Putamen (tissue), 1 donor: ENCODE results near the gene ADCY5.
A peak's percentile ranks its signal among the peaks of the same experiment; 100 is the strongest.

ENCODE experiments used
- DNase-seq: peaks from one replicate; pipeline ENCODE4 v3.0.0-alpha.2; 2016; ENCODE audit warnings: low spot score

The ADCY5 gene

DNA sequence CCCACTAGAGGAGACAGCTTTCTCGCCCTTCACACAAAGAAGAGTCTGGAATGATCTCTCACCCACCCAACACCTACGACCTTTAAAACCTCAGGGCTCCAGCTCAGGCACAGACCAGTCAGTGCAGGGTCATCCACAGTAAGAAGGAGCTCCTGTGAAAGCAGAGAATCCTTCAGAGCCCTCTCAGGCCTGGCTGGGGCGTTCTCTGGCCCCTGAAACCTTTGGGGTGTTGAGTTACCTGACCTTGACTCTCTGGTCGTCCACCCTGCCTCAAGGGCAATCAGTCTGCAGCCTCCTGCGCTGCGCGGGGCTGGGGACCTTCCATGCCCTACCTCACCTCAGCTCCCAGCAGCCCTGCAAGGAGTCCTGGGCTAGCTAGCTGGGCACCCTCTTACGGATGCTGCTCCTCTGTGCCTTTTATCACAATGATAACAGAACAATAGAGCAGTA lies 106.2 kb downstream of the ADCY5 start:
- no peak for DNase-seq

DNA sequence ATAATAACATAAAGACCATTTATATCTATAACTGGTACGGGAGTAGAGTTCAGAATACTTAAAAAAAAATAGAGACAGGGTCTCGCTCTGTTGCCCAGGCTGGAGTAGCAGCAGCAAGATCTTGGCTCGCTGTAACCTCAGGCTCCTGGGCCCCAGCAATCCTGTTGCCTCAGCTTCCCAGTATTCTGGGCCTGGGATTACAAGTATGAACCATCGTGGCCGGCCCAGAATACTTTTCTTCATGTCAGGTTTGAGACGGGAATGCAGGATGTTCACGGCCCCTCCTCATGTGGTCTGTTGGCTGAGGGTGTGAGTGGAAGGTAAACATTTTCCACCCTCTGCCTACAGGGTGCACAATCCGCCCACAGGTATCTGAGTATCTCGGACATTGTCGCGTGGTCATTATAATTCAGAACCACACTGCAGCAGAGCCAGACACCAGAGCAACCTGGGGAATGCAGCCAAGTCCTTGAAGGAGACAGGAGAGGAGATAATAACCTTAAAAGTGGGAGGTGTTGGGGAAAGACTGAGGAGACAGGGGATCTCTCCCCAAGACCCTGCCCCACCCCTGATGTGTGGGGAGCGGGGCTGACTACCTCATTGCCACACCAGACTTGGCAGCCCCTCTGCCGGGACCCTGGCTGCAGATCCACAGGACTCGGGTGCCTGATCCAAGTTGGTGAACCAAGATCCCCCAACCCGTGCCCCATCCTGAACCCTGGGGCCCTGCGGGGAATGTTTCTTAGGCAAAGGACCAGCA lies 106.8 kb downstream of the ADCY5 start:
- no peak for DNase-seq

DNA sequence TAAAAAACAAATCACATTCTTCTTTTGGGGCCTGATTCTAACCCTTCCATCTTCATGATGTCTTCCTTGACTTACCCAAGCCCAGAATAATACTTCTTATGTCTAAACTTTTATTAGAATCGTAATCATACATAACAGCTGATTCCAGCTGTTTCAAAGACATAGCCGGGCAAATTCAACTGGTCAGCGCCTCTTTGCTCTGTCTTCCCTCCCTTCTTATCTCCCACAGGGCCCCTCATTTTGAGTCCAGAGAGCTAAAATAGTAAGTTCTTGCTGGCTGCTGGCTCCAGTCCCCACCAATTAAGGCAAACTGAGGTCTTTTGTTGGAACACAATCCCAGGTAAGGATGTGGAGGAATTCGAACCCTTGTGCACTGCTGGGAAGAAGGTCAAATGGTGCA lies 108.6 kb downstream of the ADCY5 start:
- no peak for DNase-seq

DNA sequence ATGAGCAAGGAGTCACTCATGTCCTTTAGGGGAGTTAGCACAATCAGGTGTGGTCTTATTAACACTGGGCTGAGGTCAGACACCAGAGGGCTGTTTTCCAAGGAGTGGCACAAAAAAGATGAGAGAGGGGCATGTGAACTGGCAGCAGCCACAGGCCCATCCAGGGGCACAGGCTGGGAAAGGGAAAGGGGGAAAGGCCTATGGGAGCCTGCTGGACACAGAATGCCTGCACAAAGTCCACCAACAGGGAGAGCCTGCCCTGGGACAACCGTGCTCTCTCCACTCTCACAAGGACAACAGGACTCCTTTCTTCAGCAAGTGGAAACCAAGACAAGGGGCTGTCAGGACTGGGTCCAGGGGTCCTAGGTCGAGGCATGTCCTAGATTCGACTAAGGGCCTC lies 109.6 kb downstream of the ADCY5 start:
- no peak for DNase-seq

DNA sequence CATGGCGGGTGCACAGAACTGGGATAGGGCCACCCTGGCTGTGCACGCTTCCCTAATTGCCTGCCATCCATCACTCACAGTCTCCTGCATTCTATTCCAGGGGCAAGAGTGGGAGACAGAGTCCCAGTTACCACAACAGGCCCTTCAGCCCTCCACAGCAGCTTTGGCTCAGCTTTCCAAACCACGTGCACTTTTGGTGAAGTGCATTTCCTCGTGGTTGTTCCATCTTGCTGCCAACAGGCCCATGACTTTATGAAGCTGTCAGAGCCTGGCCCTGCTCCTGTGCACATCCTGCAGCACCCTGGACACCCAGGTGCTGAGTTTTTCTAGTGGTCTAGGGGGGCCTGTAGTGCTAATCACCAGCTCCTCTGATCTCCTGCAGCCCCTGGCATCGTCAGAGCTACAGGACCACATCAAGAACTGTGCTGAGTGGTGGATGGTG lies 110.2 kb downstream of the ADCY5 start:
- DNase-seq: no peak

DNA sequence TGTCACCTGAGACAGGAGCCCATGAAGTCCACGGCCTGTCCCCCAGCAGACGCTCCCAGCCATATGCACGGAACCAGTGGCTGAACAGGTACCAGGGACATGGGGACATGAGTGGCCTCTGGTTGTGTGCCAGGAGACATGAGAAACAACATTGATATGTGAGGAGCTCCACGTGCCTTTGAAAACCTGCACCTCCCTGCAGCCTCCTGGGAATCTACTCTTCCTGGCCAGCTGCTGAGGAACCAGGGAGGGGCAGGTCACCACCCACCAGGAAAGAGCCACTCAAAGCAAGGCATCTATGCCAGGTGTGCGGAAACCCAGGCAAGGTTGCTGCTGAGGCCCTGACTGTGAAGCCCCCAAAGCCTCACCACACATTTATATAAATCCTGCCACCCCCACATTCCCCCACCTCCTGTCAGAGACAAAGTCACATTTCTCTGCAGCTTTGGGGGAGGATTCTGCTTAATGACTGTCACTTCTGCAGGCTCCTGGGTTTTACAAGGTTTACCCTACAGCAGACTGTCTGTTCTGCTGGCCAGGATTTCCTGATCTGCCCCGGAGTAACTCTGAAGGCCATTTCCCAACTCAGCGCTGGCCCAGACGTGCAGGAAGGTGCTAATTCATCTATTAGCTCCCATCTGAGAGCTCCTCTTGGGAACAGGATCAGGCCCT lies 110.8 kb downstream of the ADCY5 start:
- DNase-seq: peak; percentile 77

DNA sequence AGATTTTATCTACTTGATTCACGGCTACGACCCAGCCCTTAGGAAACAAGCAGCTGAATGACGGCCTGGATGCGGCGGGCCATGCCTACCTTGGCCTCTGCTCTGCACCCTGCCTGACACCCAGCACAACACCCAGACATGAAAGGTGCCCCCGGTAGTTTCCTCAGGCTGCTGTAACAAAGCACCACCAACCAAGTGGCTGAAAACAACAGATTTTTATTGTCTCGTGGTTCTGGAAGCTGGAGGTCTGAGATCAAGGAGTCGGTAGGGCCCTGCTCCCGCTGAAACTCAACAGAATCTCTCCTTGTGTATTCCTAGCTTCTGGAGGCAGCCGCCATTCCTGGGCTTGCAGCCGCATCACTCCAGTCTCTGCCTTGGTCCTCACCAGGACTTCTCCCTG lies 111.7 kb downstream of the ADCY5 start:
- no peak for DNase-seq

DNA sequence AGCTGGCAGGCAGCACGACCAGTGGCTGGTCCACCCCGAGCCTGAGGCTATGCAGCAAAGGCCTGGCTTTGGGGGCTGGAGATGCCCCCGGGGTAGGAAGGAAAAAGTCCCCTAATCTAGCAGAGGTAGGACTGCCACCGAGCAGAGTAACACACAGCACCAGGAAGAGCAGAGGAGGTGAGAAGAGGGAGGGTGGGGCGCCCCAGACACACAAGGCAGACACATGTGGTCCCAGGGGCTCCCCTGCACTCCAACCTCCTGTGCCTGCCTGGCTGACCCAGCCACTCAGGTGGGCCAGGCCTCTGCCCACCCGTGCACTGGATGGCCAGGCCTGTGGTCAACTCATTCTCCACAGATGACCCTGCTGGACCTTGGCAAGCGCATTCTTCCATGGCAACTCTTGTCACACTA lies 112.4 kb downstream of the ADCY5 start:
- no peak for DNase-seq

DNA sequence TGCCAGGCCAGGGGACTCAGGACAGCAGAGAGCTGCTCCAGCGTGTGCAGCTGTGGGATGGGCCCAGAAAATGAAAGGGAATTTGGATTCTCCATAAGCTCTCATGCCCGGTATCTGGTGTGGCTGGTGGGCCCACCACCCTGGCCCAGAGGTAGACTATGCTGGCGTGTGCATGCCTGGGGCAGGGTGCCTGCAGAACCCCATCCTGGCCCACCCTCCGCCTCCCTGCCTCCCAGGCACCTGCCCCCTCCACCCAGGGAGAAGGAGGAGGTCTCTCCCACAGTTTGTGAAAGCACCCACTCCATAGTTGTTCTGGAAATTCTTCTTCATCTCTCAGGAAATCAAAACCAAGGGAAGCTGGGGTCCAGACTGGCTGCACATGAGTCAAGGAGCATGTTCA lies 112.9 kb downstream of the ADCY5 start:
- no peak for DNase-seq

DNA sequence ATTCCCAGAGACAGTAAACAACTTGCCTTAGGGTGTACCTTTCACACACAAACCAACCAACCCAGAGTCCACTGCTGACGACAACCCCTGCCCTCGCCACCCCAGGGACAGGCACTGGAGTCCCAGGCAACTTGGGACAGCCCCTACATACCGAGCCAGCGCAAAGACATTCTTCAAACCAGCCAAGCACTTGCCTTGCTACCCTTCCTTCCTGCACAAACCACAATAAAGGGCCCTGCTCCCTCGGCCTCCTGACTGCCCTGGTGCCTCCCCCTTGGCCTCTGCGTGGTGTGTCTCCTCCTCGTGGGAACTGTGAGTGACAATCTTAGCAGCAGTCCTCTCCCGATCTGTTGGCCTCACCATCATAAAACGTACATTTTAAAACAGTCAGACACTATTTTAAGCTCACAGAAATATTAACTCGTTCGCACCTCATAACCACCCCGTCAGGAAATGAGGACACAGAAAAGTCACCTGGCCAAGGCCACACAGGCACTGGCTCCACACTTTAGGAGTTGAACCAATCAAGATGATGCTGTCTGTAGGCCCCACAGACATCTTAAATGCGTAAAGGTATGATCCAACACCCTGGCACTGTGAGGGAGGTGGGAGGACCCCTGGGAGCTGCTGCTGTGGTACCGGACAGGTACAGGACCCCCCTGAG lies 113.8 kb downstream of the ADCY5 start:
- DNase-seq: no peak

DNA sequence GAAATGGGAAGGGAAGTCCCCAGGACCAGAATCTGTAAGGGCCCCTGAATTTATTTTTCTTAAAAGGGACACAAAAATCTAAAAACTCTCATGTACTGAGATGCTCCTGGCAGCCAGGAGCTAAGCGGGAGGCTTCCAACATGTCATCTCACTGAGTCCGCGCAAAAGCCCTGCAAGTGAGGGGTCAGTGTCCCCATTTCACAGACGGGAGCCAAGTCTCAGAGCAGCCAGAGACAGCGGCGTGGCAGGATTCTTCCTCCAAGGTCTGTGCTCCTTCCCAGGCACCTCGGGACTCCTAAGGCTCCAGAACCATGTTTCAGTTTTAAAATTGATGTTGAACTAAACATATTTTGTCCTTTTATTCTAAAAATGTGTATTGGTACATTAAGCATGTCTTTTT lies 114.8 kb downstream of the ADCY5 start:
- DNase-seq: no peak

DNA sequence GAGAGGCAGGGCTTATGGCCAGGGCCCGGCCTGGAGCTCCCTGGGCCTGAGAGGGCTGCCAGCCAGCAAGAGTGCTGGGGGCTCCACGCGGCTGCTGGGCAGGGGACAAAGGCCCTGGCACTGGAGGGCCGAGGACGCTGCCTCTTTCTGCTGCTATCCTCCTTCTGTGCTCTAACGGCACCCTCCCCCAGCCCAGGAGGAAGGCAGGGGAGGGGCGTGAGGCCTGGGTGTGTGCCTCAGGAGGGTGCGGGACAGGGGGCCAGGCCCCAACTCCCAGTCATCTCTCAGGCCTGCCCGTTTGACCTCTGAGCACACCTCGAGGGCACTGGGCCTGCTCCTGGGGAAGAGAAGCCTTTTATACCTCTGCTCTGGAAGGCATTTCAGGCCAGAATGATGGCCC lies 115.5 kb downstream of the ADCY5 start:
- DNase-seq: no peak

DNA sequence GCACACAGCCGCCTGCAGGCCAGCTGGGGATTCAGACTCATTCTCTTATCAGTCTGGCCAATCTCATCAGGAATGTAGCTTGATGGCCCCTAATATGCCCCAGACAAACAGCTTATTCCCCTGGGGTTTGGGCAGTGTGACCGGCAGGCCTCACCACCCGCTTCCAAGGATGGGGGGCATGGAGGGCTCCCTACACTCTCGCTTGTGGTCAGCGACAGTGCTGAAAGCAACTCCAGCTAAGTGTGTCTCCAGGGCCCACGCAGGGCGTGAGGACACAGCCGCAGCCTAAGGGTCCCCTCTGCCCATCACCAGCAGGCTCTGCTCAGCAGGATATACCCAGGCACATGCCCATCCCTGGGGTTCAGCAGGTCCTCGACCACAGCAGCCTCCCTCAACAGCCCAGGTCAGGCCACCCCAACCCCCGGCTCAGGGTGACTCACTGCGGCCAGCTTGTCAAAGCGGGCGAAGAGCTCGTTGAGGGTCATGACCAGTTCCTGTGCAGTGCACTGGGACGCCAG lies 116.7 kb downstream of the ADCY5 start:
- DNase-seq: no peak

DNA sequence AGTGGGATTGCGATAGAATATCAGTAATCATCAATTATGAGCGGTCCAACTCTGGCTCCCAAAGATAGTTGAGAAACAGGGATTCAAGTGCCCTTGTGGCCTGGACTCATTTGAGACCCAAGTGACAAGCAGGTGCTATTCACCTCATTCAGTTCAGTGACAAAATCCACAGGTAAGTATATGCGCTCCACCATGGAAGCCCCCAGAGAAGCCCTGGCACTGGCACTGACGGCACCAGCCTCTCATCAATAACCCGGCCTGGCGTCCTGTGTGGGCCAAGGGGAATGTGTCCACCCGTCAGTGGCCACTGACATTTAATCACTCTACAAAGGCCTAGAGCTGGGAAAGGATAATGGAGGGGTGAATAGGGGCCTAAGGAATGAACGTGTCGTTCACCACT lies 117.2 kb downstream of the ADCY5 start:
- no peak for DNase-seq

DNA sequence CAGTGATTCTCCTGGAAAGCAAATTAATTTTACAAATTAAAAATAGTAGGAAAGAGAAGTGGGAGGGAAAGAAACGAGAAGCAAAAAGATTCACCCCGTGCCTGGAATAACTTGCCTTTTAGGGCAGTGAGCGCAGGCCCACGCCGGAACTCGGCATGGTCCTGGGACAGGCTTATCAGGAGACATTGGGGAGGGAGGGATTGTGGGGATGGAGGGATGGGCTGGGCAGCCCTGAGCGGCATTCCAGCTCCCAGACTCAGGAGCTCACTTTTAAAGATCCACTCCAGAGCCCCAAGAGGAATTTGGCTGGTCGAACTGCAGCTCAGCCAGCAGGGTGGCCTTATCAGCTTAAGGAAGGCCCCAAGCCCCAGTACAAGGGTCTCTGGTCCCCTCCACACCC lies 117.9 kb downstream of the ADCY5 start:
- DNase-seq: no peak

DNA sequence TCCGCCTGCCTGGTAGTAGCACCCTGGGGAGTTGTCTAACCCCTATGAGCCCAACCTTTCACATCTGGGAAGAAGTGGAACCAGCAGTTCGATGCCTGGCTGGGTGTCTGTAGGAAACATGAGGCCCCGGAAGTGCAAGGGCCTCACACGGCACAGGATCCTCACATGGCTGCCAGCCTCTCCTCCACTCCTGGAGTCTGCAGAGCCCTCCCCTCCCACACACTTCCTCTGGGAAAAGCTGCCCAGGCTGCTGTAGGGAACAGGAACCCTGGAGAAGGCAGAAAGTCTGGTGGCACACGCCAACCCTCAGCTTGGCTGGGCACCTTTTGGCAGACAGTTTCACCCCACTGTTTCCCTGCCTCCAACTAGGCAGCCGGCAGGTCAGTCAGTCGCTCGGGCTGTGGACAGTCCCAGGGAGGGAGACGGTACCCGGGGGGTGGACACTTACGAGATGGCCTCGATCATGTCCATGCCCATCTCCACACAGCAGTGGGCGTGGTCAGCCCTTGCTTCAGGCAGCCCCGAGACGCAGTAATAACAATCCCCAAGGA lies 118.4 kb downstream of the ADCY5 start:
- no peak for DNase-seq

DNA sequence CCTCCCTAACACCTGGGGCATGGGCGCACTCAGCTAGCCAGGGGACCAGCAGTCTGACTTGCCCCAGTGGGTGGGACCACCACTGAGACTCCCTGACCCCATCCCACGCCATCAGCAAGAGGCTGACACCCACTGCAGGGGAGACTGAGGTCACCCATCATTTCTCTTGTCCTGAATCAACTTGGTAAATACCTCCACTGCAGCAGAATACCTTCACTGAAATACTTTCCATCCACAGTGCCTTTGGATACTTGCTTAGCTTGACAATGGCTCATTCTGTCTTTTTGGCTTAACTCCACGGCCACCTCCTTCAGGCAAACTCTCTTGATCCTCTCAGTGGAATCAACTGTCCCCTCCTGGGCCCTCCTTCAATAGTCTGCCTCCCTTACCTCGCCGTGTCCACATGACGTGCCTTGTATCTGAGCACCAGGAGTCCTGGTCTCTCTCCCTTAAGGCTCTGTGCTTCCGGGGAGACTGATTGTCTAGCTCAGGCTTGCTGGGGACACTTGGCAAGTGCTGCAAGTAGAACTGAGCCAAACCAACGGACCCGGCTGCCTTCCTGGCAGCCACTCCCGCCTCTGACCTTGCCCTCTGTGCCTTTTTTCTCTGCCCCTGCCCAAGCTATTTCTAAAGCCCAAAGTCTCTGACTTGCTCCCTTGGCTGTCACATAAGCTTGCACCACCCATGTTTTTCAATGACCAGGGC lies 119.1 kb downstream of the ADCY5 start:
- DNase-seq: no peak

DNA sequence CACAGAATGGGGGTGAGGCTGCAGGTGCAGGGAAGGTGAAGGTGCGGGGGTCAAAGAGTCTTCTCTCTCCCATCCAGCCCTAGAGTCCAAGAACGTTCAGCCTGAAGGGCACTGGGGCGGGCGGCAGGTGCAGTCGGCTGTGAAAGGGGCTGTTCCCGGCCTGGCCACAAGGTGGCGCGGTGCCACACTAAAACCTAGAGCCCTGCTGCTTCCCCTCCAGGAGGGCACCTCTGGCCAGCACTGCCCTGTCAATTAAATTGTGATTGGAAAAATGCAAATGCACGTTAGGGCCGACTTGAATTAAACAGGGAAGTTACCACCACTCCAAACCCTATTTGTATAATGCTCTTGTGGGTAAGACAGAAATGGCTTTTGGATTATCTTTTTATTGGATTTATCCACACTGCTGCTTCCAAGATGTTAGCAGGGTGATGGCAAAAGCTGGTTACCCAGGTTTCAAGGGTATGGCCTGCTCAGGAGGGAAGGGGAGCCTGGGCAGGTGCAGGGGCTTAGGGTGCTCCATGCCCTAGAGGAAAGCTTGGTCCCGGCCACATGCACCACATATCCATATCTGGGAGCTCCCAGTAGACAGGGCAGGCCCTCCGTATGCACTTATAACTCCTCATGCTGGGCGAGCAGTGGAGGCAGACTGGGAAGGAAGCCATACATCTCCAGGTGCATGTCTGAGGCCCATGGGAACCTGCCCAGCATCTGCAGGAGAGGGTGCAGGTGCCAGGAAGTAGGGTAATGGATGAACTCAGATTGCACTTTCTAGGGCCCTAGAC lies 119.8 kb downstream of the ADCY5 start:
- peak; percentile 63 for DNase-seq

DNA sequence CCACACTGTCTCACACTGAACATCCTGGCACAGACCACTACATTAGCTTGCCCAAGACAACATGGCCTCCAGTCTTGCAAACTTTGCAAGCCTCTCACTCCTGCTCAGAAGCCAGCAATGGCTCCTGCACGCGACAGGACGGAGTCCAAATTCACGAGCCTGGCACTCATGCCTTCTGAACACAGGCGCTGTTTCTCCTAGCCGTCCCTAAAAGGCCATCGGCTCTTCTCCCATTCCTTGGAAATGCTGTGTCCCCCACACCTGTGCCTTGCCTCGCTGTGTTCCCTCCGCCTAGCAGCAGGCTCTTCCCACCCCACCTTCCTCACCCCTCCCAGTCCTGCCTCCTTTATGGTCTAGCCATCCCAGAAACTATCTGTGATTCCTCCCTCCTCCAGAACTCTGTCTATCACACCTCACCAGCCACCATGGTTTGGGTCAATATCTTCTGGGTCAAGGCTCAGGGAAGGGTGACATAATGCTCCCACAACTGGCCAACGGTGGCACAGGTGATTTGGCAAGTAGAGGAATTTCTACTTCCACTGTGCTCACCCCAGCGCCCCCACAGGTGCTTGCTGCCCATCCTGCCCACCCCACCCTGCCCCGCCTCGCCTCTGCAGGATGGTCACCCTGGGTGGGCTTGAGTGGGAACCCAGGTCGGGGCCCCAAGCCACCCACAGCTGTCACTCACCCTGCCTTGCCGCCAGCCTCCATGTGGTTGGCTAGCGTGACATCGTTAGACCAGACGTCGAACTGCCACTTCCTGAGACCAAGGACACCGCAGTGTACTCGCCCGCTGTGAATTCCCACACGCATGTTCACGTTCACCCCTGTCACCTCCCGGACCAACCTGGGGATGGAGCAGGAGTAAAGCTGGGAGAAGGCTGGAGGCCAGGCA lies 120.7 kb downstream of the ADCY5 start:
- DNase-seq: no peak

DNA sequence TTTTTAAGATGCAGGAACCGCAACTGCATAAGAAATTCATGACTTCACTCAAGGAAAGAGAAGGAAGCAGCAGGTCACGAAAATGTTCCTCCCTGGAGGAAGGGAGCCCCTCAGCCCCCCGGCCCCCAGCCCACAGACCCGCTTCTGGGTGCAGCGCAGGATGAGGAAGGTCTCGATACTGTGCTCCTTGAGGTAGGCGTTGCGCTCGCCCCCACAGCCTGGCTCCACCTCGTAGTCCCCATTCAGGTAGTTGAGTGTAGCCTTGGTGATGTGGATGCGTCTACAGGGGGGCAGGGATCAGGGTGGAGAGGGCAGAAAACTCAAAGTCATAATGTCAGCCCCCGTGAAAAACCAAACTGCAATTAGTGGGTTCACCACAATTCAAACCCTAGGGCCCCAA lies 121.4 kb downstream of the ADCY5 start:
- no peak for DNase-seq
